Mesodermal cell (in vitro differentiated cells): Measurements from ENCODE around the gene NDUFB11.

Experiments
- H3K27ac ChIP-seq: 2 replicates; pipeline ENCODE4 v1.7.0; 2013; ENCODE audit warnings: mild to moderate bottlenecking, low read depth, low read length, moderate library complexity; ENCODE audit not compliant: severe bottlenecking
- H3K36me3 ChIP-seq: 2 replicates; pipeline ENCODE4 v1.7.1; 2013; ENCODE audit warnings: mild to moderate bottlenecking, low read length, moderate library complexity; ENCODE audit not compliant: control insufficient read depth, insufficient read depth
- H3K4me1 ChIP-seq: one replicate; pipeline ENCODE4 v1.7.1; 2013; ENCODE audit warnings: mild to moderate bottlenecking, low read length; ENCODE audit not compliant: insufficient read depth, control insufficient read depth, poor library complexity, severe bottlenecking
- H3K4me3 ChIP-seq: 2 replicates; pipeline ENCODE4 v1.7.0; 2013; ENCODE audit warnings: low read length, control low read depth, mild to moderate bottlenecking; ENCODE audit not compliant: insufficient read depth, poor library complexity, severe bottlenecking; ENCODE audit errors: extremely low read depth
- H3K9me3 ChIP-seq: 2 replicates; pipeline ENCODE4 v1.7.1; 2013; ENCODE audit warnings: mild to moderate bottlenecking, low read length, moderate library complexity; ENCODE audit not compliant: control insufficient read depth
- WGBS, 2 experiments: methylation state at CpG; one replicate each; pipeline ENCODE4 v1.1.5; 2013; ENCODE audit warnings: missing lambda C conversion rate in 2 of 2; ENCODE audit not compliant: insufficient coverage in 2 of 2; 5-methylcytosine and 5-hydroxymethylcytosine counted together

NDUFB11 gene

DNA sequence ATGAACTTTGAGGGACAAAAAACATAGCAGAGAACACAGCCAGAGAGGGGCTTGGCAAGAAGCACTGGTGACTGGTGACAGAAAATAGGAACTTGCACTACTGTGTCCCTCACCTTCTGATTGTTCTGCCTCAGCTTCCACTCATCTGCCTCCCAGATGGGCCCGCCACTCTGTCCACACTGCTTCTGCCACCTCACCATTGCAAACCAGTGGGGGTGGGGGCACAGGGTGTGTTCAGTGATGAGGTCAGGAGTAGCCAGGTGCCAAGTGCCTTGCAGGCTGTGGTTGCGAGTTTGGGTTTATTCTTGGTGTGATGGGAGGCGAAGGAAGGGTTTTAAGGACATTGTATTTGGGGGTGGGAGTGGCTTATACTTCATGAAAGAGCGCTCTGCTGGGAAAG lies 40.0 kb upstream of the NDUFB11 start:
- Histone ChIP-seq H3K27ac (no peak overlapping the region), H3K9me3 (no peaks in the 10 kb centered on the region), H3K4me1 (no peaks in the 10 kb centered on the region), H3K4me3 (no peak overlapping the region), H3K36me3 (peaks cover 51% of the 10 kb centered on the region)
- WGBS, 2 experiments: 92 to 100% methylated on average over 2 of the region's 4 CpGs

GRCh38 chrX:47182106-47182700 lies 37.7 kb upstream of the NDUFB11 start:
- WGBS, 2 experiments: 98% methylated on average over 6 of the region's 9 CpGs; no CpG with 5 or more reads in 1 of the 2 experiments
- Histone ChIP-seq H3K4me3 (no peak overlapping the region), H3K4me1 (no peaks in the 10 kb centered on the region), H3K36me3 (peaks cover 66% of the 10 kb centered on the region), H3K9me3 (no peaks in the 10 kb centered on the region), H3K27ac (no peak overlapping the region)

- no peak overlapping the region for H3K27ac ChIP-seq
- no peak overlapping the region for H3K4me3 ChIP-seq
- WGBS, 2 experiments: 98 to 100% methylated on average over 6 to 9 of the region's 10 CpGs
- peaks cover 62% of the 10 kb centered on the region for H3K36me3 ChIP-seq
- H3K4me1 ChIP-seq: no peaks in the 10 kb centered on the region
- no peaks in the 10 kb centered on the region for H3K9me3 ChIP-seq
These were observed 36.8 kb upstream of the NDUFB11 start for GRCh38 chrX:47181301-47181700.

- no peak overlapping the region for H3K4me3 ChIP-seq
- H3K36me3 ChIP-seq: peaks cover 58% of the 10 kb centered on the region
- WGBS, 2 experiments: no CpG with 5 or more reads among the region's 8 CpGs
- H3K27ac ChIP-seq: no peak overlapping the region
- no peaks in the 10 kb centered on the region for H3K4me1 ChIP-seq
- H3K9me3 ChIP-seq: no peaks in the 10 kb centered on the region
These were observed 35.8 kb upstream of the NDUFB11 start for GRCh38 chrX:47180346-47180745.

GRCh38 chrX:47179928-47180255 lies 35.4 kb upstream of the NDUFB11 start:
- peaks cover 61% of the 10 kb centered on the region for H3K36me3 ChIP-seq

GRCh38 chrX:47179221-47179927 lies 34.9 kb upstream of the NDUFB11 start:
- Histone ChIP-seq H3K4me1 (no peaks in the 10 kb centered on the region), H3K4me3 (no peak overlapping the region), H3K9me3 (no peaks in the 10 kb centered on the region), H3K27ac (no peak overlapping the region), H3K36me3 (peaks cover 60% of the 10 kb centered on the region)
- 79 to 90% methylated on average over 2 to 9 of the region's 14 CpGs for WGBS, 2 experiments

More at GRCh38 chrX:47179928-47180255, 35.4 kb upstream of the NDUFB11 start:
- Histone ChIP-seq H3K9me3 (no peaks in the 10 kb centered on the region), H3K4me1 (no peaks in the 10 kb centered on the region), H3K4me3 (no peak overlapping the region), H3K27ac (no peak overlapping the region)
- 95 to 100% methylated on average over 3 to 10 of the region's 18 CpGs for WGBS, 2 experiments

DNA sequence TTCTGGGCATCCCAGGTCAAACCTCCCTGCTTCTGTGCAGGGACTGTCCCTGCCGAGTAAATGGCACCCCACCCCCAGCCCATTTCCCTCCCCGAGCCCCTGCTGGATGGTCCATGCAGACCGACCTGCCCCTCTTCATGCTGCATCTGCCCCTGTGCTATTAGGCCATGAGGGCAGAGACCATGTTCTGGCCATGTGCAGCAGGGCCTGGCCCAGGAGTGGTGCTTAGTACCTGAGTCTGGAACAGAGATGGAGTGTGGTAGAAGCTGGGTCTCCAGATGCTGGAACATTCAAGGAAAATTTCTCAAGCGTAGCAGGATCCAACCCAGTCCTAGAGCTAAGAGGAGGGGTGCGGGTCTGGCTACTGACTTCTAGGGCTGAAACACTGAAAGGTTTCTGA lies 33.8 kb upstream of the NDUFB11 start:
- H3K36me3 ChIP-seq: peaks cover 61% of the 10 kb centered on the region
- WGBS, 2 experiments: 91 to 92% methylated on average over 3 of the region's 5 CpGs
- H3K9me3 ChIP-seq: no peaks in the 10 kb centered on the region
- no peak overlapping the region for H3K4me3 ChIP-seq
- no peak overlapping the region for H3K27ac ChIP-seq
- H3K4me1 ChIP-seq: no peaks in the 10 kb centered on the region

DNA sequence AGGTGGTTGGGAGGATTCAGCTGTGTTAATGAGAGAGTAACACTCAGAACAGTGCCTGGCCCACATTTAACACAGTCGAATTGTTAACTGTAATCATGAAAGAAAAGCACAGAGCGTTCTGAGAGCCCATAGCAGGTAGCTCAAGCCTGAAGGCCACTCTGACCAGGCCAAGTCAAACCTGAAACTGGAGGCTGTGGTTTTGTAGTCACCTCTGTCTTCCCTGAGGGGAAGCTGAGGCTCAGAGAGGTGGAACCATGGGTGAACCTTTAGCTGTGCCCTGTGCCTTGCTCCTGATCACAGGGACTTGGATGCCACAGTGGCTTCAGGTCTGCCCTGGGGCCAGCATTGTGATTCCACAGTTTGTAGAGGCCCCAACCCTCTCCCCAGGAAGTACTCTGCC lies 32.6 kb upstream of the NDUFB11 start:
- Histone ChIP-seq H3K4me1 (no peaks in the 10 kb centered on the region), H3K4me3 (no peak overlapping the region), H3K27ac (no peak overlapping the region), H3K36me3 (peaks cover 64% of the 10 kb centered on the region), H3K9me3 (no peaks in the 10 kb centered on the region)
- WGBS, 2 experiments: 0% methylated on average over 1 of the region's 2 CpGs

- 96 to 97% methylated on average over 13 to 15 of the region's 23 CpGs for WGBS, 2 experiments
- no peaks in the 10 kb centered on the region for H3K4me1 ChIP-seq
- H3K4me3 ChIP-seq: no peak overlapping the region
- H3K9me3 ChIP-seq: no peaks in the 10 kb centered on the region
- no peak overlapping the region for H3K27ac ChIP-seq
- peaks cover 63% of the 10 kb centered on the region for H3K36me3 ChIP-seq
These were observed 31.7 kb upstream of the NDUFB11 start for GRCh38 chrX:47176101-47176740.

- Histone ChIP-seq H3K36me3 (peaks cover 59% of the 10 kb centered on the region), H3K4me1 (no peaks in the 10 kb centered on the region), H3K27ac (no peak overlapping the region), H3K9me3 (no peaks in the 10 kb centered on the region), H3K4me3 (no peak overlapping the region)
- WGBS, 2 experiments: 96 to 100% methylated on average over 2 to 11 of the region's 12 CpGs
These were observed 31.1 kb upstream of the NDUFB11 start for GRCh38 chrX:47175588-47175980.
